Large intestine (tissue), 3 donors: ENCODE results near the gene CRISPLD2. TPM values are rescaled to one million over a fixed set of nuclear protein-coding genes. Genes with fewer than 3 reads are reported as not detected.

Experiments
- DNase-seq, 2 donors: peaks; one replicate each; pipeline versions ENCODE4 v3.0.0 to v3.0.0-alpha.2; 2013
- H3K27ac ChIP-seq: one replicate; pipeline ENCODE4 v1.5.1; 2013; ENCODE audit warnings: low read length
- H3K27me3 ChIP-seq: 2 replicates; pipeline ENCODE4 v1.6.1; 2013; ENCODE audit warnings: low read length; ENCODE audit not compliant: control insufficient read depth, insufficient read depth
- H3K36me3 ChIP-seq: 2 replicates; pipeline ENCODE4 v1.6.1; 2013; ENCODE audit warnings: low read length; ENCODE audit not compliant: control insufficient read depth, insufficient read depth
- H3K4me1 ChIP-seq: one replicate; pipeline ENCODE4 v1.6.1; 2013; ENCODE audit warnings: low read length; ENCODE audit not compliant: control insufficient read depth, insufficient read depth
- H3K4me3 ChIP-seq: one replicate; pipeline ENCODE4 v1.5.1; 2013; ENCODE audit warnings: low read length
- H3K9me3 ChIP-seq: one replicate; pipeline ENCODE4 v1.6.1; 2013; ENCODE audit warnings: mild to moderate bottlenecking, low read depth, low read length, moderate library complexity; ENCODE audit not compliant: control insufficient read depth
- WGBS: methylation state at CpG from one replicate; pipeline ENCODE4 v1.1.5; 2013; ENCODE audit warnings: low lambda C conversion rate; ENCODE audit not compliant: insufficient coverage; 5-methylcytosine and 5-hydroxymethylcytosine counted together
- polyA plus RNA-seq: library from polyadenylated mRNA; unstranded; fragments of 120-200 nt; gene quantifications from one replicate; pipeline ENCODE4 v1.2.1, GENCODE V29; 2013

The CRISPLD2 gene
- polyA plus RNA-seq, 1 donor: 8.8 TPM

DNA sequence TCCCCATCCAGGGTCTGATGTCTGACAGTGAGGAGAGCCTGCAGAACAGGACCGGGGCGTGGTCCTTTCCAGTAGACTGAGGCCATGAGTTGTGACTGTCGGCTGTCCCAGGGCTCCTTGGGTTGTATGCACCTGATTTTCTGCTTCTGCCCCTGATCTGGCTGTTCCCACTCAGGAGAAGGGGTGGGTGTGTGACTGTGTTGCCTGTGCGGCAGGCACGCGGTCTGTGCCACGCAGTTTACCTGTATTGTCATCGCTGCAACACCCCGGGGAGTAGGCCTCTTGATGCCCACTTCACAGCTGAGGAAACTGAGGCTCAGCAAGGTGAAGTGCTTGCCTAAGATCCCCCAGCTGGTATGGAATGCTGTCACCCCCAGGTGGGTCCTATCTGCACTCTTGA, 1.4 kb downstream of the CRISPLD2 start:
- H3K27me3 ChIP-seq: peaks cover 47% of the 10 kb centered on the region
- no peaks in the 10 kb centered on the region for H3K36me3 ChIP-seq
- DNase-seq: no peak
- H3K4me1 ChIP-seq: no peaks in the 10 kb centered on the region
- WGBS: no CpG with 5 or more reads among the region's 9 CpGs
- H3K9me3 ChIP-seq: no peaks in the 10 kb centered on the region
- no peak overlapping the region for H3K27ac ChIP-seq
- peak overlapping the region; percentile 63 for H3K4me3 ChIP-seq

DNA sequence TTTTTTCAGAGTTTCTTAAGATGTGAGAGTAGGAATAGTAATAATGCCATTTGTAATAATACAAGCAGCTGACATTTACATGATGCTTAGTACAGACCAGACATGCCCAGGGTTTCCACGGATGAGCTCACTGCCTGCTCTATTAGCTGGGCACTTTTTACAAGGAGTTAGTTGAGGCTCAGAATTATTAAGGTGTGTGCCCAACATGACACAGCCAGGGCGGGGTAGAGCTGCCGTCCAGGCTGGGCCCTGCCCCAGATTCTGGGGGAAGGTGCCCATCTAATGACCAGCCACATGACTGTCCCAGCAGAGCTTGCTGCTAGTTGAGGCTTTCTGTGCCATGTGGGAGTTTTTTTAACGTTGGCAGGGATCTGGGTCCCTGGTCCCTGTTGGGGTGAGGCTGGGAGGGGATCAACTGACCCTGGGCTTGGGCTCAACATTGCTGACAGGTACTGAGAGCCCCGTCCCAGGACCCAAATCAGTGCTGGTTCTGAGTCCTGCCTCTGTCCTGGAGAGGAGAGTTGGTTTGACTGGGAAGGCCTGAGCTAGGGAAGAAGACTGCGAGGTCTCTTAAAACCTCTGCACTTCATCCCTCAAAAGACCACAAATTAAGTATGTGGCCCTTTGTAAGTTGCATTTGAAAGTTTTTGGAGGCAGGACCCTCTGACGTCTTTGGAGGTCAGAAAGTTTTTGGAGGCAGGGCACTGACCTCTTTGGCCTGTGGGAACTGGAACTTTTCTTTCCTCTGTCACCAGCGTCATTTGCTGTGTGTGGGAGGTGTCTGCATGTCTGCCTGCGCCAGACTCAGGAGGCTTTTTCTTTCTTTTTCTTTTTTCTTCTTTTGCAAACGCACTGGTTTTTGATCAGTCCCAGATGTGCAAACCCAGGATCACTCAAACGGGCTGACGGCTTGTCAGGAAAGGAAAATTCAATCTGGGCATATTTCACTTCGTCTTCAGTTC, 2.2 kb downstream of the CRISPLD2 start:
- WGBS: 100% methylated on average over 2 of the region's 13 CpGs
- Histone ChIP-seq H3K9me3 (no peaks in the 10 kb centered on the region), H3K4me1 (peaks cover 8% of the 10 kb centered on the region), H3K27me3 (peaks cover 46% of the 10 kb centered on the region), H3K4me3 (peak overlapping the region; percentile 6), H3K27ac (peak overlapping the region; percentile 42), H3K36me3 (no peaks in the 10 kb centered on the region)
- DNase-seq: no peak

DNA sequence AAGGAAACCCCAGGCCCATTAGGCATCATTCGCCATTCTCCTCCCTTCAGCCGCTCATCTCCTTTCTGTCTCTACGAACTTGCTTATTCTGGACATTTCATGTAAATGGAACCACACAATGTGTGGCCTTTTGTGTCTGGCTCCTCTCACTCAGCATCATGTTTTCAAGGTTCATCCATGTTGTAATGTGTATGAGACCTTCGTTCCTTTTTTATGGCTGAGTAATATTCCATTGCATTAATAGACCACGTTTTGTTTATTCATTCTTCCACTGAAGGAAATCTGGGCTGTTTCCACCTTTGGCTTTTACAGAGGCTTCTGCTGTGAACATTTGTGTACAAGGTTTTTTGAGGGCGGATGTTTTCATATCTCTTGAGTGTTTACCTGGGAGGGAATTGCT, 3.2 kb downstream of the CRISPLD2 start:
- Histone ChIP-seq H3K9me3 (no peaks in the 10 kb centered on the region), H3K36me3 (no peaks in the 10 kb centered on the region), H3K4me1 (peaks cover 12% of the 10 kb centered on the region), H3K27ac (no peak overlapping the region), H3K27me3 (peaks cover 41% of the 10 kb centered on the region), H3K4me3 (no peak overlapping the region)
- DNase-seq: no peak
- 92% methylated on average over 4 of the region's 6 CpGs for WGBS

DNA sequence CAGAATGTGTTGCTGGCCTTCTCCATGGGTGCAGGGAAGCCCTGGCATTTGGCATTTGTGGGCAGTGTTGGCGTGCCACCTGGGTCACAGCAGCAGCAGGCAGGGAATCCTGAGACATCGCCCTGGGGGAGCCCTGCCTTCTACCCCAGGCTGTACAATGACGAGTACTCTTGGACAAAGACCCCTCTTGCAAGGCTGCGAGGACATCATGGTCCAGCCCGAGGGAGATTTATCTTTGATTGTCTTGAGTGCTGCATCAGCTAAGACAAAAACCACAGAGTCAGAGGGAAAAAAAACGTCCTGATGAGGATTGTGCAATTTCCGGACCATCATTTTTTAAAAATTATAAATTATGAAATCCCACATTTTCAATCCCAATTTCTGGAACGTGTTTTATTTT, 3.7 kb downstream of the CRISPLD2 start:
- WGBS: no CpG with 5 or more reads among the region's 8 CpGs
- Histone ChIP-seq H3K9me3 (no peaks in the 10 kb centered on the region), H3K27me3 (peaks cover 42% of the 10 kb centered on the region), H3K27ac (no peak overlapping the region), H3K4me3 (no peak overlapping the region), H3K36me3 (no peaks in the 10 kb centered on the region), H3K4me1 (peaks cover 16% of the 10 kb centered on the region)
- no peak for DNase-seq

DNA sequence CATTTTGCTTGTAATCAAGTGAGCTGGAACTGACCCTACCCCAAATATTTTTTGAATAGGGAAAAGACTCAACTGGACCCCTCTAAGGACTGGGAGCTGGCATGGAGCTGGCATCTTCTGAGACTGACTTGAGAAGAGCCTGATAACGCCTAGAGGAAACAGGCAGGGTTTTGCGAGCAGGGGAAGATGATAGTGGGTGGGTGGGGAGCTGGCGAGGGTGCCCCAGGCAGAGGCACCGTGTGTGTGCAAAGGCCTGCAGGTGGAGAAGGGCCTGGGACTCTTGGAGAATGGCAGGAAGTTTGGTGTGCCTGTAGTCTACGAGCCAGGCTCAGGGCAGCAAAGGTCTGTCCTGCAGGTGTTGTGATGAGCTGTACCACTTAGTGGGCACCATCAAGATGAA, 4.1 kb downstream of the CRISPLD2 start:
- DNase-seq: no peak
- H3K4me3 ChIP-seq: no peak overlapping the region
- no peaks in the 10 kb centered on the region for H3K9me3 ChIP-seq
- H3K4me1 ChIP-seq: peaks cover 18% of the 10 kb centered on the region
- no peaks in the 10 kb centered on the region for H3K36me3 ChIP-seq
- H3K27me3 ChIP-seq: peaks cover 38% of the 10 kb centered on the region
- H3K27ac ChIP-seq: no peak overlapping the region
- WGBS: no CpG with 5 or more reads among the region's 5 CpGs

DNA sequence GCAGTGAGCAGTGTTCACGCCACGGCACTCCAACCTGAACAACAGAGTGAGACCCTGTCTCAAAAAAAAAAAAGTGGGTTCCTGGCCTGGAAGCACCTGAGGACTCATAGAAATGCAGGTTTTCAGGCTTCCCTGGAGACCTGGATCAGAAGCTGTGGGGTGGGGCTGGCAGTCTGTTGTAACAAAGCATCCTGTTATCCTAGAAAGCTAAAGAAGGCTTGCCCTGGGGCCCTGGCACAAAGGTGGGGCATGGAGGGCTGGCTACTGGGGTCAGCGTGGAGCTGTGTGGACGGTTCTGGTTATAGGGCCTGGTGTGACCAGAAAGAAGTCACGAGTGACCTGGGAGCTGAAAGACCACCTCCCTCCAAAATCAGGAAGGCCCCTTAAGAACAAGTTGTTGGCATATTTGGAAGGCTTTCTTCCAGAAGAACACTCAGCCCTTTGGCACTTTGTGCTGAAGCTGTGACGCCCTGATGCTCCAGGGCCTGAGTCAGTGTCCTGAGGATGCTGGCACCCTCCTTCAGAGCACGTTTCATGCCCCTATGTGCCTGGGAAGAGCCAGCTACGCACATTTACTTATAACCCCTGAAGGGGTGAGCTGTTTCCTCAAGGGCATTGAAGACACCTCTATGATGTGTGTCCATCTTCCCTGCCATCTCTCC, 6.2 kb downstream of the CRISPLD2 start:
- Histone ChIP-seq H3K4me3 (no peak overlapping the region), H3K9me3 (peaks cover 3% of the 10 kb centered on the region), H3K27ac (peak overlapping the region; percentile 67), H3K36me3 (no peaks in the 10 kb centered on the region), H3K4me1 (peaks cover 19% of the 10 kb centered on the region), H3K27me3 (peaks cover 26% of the 10 kb centered on the region)
- DNase-seq: no peak
- no CpG with 5 or more reads among the region's 8 CpGs for WGBS

DNA sequence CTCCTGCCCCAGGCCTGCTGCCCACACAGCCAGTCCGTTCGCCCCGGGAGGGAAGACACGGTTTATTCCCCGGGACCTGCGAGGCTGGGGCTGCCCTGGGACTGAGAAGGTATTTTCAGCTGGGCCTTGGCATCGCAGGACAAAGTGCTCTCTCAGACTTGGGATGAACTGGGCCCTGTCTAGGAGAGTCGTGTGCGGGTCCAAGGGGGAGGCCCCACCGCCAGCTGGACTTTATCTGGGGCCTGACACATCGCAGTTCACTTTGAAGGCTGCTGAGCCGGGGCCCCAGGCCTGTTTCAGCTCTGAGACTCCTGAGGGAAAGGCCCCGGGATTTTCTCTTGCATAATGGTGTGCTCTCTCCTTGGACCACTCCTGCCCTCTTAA, 6.8 kb downstream of the CRISPLD2 start:
- no peak overlapping the region for H3K4me3 ChIP-seq
- H3K27ac ChIP-seq: peak overlapping the region; percentile 67
- WGBS: no CpG with 5 or more reads among the region's 13 CpGs
- peaks cover 19% of the 10 kb centered on the region for H3K4me1 ChIP-seq
- H3K27me3 ChIP-seq: peaks cover 21% of the 10 kb centered on the region
- no peaks in the 10 kb centered on the region for H3K36me3 ChIP-seq
- DNase-seq: no peak
- H3K9me3 ChIP-seq: peaks cover 3% of the 10 kb centered on the region

DNA sequence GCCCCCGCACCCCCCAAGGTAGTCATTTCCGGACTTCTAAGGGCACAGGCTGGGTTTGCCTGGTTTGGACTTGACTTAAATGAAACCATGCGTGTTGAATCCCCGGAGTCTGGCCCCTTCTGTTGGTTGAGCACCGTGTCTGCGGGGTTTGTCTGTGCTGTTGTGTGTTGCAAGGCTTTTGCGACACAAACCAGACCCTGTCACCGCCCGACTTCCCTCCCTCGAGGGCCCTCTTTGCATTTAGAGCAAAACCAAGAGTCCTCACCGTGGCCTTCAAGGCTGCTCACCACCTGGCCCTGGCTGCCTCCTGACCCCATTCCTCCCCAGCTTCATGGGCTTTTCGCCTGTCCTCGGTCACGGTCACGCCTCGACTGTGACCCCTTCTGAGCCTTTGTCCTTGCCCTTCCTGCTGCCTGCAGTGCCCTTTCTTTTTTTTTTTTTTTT, 7.4 kb downstream of the CRISPLD2 start:
- Histone ChIP-seq H3K4me1 (peaks cover 24% of the 10 kb centered on the region), H3K27ac (peak overlapping the region; percentile 67), H3K4me3 (no peak overlapping the region), H3K9me3 (peaks cover 3% of the 10 kb centered on the region), H3K27me3 (peaks cover 21% of the 10 kb centered on the region), H3K36me3 (no peaks in the 10 kb centered on the region)
- WGBS: 100% methylated on average over 1 of the region's 16 CpGs
- no peak for DNase-seq

DNA sequence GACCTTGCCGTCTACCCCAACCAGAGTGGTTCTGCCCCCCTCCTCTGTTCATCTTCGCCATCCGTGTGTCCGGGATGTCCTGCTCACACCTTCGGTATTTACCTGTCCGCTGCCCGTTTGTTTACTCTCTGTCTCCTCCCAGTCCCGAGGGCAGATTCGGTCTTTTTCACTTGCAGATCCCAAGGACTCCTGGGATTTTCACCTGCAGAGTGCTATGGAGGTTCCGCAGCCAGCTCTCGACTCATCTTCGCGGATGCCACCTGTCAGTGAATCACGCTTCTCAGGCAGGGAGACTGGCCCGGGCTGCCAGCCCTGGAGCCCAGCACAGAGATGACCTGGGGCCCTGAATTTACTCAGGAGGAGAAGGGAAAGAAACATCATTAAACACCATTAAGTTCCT, 8.1 kb downstream of the CRISPLD2 start:
- no CpG with 5 or more reads among the region's 15 CpGs for WGBS
- H3K27me3 ChIP-seq: peaks cover 21% of the 10 kb centered on the region
- H3K9me3 ChIP-seq: peaks cover 3% of the 10 kb centered on the region
- peak overlapping the region; percentile 2 for H3K27ac ChIP-seq
- DNase-seq: no peak
- no peaks in the 10 kb centered on the region for H3K36me3 ChIP-seq
- H3K4me1 ChIP-seq: peaks cover 26% of the 10 kb centered on the region
- H3K4me3 ChIP-seq: no peak overlapping the region

DNA sequence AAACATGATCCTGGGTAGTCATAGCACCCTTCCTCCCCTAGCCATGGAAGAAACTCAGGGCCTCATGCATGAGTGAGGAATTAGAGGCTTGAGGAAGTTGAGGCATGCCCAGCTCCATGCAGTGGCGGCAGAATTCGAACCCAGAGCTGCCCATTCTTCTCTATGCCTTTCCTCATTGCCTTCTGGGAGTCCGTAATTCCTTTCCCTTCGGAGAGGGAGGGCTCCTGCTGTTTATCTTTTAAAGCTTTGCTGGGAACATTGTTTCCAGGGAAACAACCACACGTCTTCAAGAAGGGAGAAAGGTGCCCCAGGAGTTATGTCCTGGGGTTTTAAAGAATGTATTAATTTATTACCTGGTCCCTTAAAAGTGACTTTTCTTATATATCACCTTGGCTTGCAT, 8.5 kb downstream of the CRISPLD2 start:
- Histone ChIP-seq H3K27me3 (peaks cover 25% of the 10 kb centered on the region), H3K9me3 (peaks cover 3% of the 10 kb centered on the region), H3K4me3 (no peak overlapping the region), H3K36me3 (no peaks in the 10 kb centered on the region), H3K4me1 (peaks cover 30% of the 10 kb centered on the region), H3K27ac (peak overlapping the region; percentile 2)
- DNase-seq: no peak
- WGBS: no CpG with 5 or more reads among the region's 5 CpGs
